Duodenal mucosa (tissue), 2 donors: ENCODE results near the gene FBXO34.

ENCODE experiments used
- H3K27ac ChIP-seq: one replicate; pipeline ENCODE4 v1.7.0; 2013; ENCODE audit warnings: low read depth, low read length
- H3K27me3 ChIP-seq, 2 donors: one replicate each; pipeline ENCODE4 v1.7.0; 2013; ENCODE audit warnings: low read length in 2 of 2, control low read depth in 1 of 2; ENCODE audit not compliant: insufficient read depth in 2 of 2, control insufficient read depth in 1 of 2
- H3K36me3 ChIP-seq, 2 donors: one replicate each; pipeline ENCODE4 v1.7.0; 2013; ENCODE audit warnings: low read length in 2 of 2, control low read depth in 1 of 2; ENCODE audit not compliant: insufficient read depth in 2 of 2, control insufficient read depth in 1 of 2
- H3K4me1 ChIP-seq, 2 donors: one replicate each; pipeline ENCODE4 v1.7.0; 2013; ENCODE audit warnings: low read length in 2 of 2, control low read depth in 1 of 2; ENCODE audit not compliant: insufficient read depth in 2 of 2, control insufficient read depth in 1 of 2
- H3K4me3 ChIP-seq, 2 donors: one replicate each; pipeline ENCODE4 v1.7.0; 2013; ENCODE audit warnings: low read length in 2 of 2, low read depth in 1 of 2
- H3K9ac ChIP-seq, 2 donors: one replicate each; pipeline ENCODE4 v1.7.0; 2013; ENCODE audit warnings: low read length in 2 of 2, low read depth in 1 of 2
- H3K9me3 ChIP-seq, 2 donors: one replicate each; pipeline ENCODE4 v1.7.0; 2013; ENCODE audit warnings: low read length in 2 of 2, control low read depth in 1 of 2; ENCODE audit not compliant: control insufficient read depth in 1 of 2

The FBXO34 gene

GRCh38 chr14:55271572-55272298 lies 514 bp downstream of the FBXO34 start:
- Histone ChIP-seq H3K9ac (peak overlapping the region; percentile 98 to 99), H3K4me1 (peaks cover 6 to 17% of the 10 kb centered on the region in 2 donors), H3K36me3 (no peaks in the 10 kb centered on the region), H3K9me3 (no peaks in the 10 kb centered on the region), H3K27me3 (no peaks in the 10 kb centered on the region), H3K27ac (peak overlapping the region; percentile 98), H3K4me3 (peak overlapping the region; percentile 92 to 99)

- Histone ChIP-seq H3K4me1 (peaks cover 6 to 17% of the 10 kb centered on the region in 2 donors), H3K9ac (peak overlapping the region; percentile 98 to 99), H3K36me3 (no peaks in the 10 kb centered on the region), H3K4me3 (peak overlapping the region; percentile 92 to 99), H3K27ac (peak overlapping the region; percentile 98), H3K9me3 (no peaks in the 10 kb centered on the region), H3K27me3 (no peaks in the 10 kb centered on the region)
These were observed 1.2 kb downstream of the FBXO34 start for GRCh38 chr14:55272387-55272786.

- H3K27me3 ChIP-seq, result no peaks in the 10 kb centered on the region
- peak overlapping the region; percentile 92 to 99 for H3K4me3 ChIP-seq
- peak overlapping the region in 1 of 2 donors; percentile 98 for H3K9ac ChIP-seq
- no peaks in the 10 kb centered on the region for H3K36me3 ChIP-seq
- H3K27ac ChIP-seq, result no peak overlapping the region
- peaks cover 11 to 22% of the 10 kb centered on the region in 2 donors for H3K4me1 ChIP-seq
- no peaks in the 10 kb centered on the region for H3K9me3 ChIP-seq
These were observed 1.7 kb downstream of the FBXO34 start for GRCh38 chr14:55272922-55273321.

GRCh38 chr14:55274146-55274545 lies 2.9 kb downstream of the FBXO34 start:
- Histone ChIP-seq H3K27ac (no peak overlapping the region), H3K27me3 (no peaks in the 10 kb centered on the region), H3K9ac (no peak overlapping the region), H3K4me3 (no peak overlapping the region), H3K36me3 (no peaks in the 10 kb centered on the region), H3K9me3 (no peaks in the 10 kb centered on the region), H3K4me1 (peaks cover 15 to 29% of the 10 kb centered on the region in 2 donors)

GRCh38 chr14:55274751-55275150 lies 3.5 kb downstream of the FBXO34 start:
- Histone ChIP-seq H3K4me3 (no peak overlapping the region), H3K36me3 (no peaks in the 10 kb centered on the region), H3K9ac (no peak overlapping the region), H3K9me3 (no peaks in the 10 kb centered on the region), H3K27me3 (no peaks in the 10 kb centered on the region), H3K4me1 (peaks cover 15 to 29% of the 10 kb centered on the region in 2 donors), H3K27ac (no peak overlapping the region)

GRCh38 chr14:55276736-55277135 lies 5.5 kb downstream of the FBXO34 start:
- Histone ChIP-seq H3K9me3 (no peaks in the 10 kb centered on the region), H3K36me3 (no peaks in the 10 kb centered on the region), H3K4me1 (peaks cover 15 to 37% of the 10 kb centered on the region in 2 donors), H3K27ac (no peak overlapping the region), H3K27me3 (no peaks in the 10 kb centered on the region), H3K4me3 (no peak overlapping the region), H3K9ac (no peak overlapping the region)

- H3K4me3 ChIP-seq, result no peak overlapping the region
- H3K4me1 ChIP-seq, result peaks cover 15 to 32% of the 10 kb centered on the region in 2 donors
- H3K36me3 ChIP-seq, result no peaks in the 10 kb centered on the region
- H3K9me3 ChIP-seq, result no peaks in the 10 kb centered on the region
- no peak overlapping the region for H3K9ac ChIP-seq
- no peaks in the 10 kb centered on the region for H3K27me3 ChIP-seq
- no peak overlapping the region for H3K27ac ChIP-seq
These were observed 6.9 kb downstream of the FBXO34 start for GRCh38 chr14:55277972-55278740.

- H3K9me3 ChIP-seq, result no peaks in the 10 kb centered on the region
- H3K36me3 ChIP-seq, result no peaks in the 10 kb centered on the region
- H3K4me3 ChIP-seq, result no peak overlapping the region
- H3K27ac ChIP-seq, result no peak overlapping the region
- H3K4me1 ChIP-seq, result peaks cover 9 to 27% of the 10 kb centered on the region in 2 donors
- H3K9ac ChIP-seq, result no peak overlapping the region
- H3K27me3 ChIP-seq, result no peaks in the 10 kb centered on the region
These were observed 8.2 kb downstream of the FBXO34 start for GRCh38 chr14:55279384-55279783.

- no peaks in the 10 kb centered on the region for H3K9me3 ChIP-seq
- no peak overlapping the region for H3K9ac ChIP-seq
- H3K36me3 ChIP-seq, result no peaks in the 10 kb centered on the region
- no peak overlapping the region for H3K27ac ChIP-seq
- no peaks in the 10 kb centered on the region for H3K27me3 ChIP-seq
- no peak overlapping the region for H3K4me3 ChIP-seq
- peaks cover 9 to 20% of the 10 kb centered on the region in 2 donors for H3K4me1 ChIP-seq
These were observed 10.2 kb downstream of the FBXO34 start for GRCh38 chr14:55281316-55281839.

GRCh38 chr14:55285048-55285652 lies 13.9 kb downstream of the FBXO34 start:
- Histone ChIP-seq H3K4me1 (peaks cover 0 to 7% of the 10 kb centered on the region in 2 donors), H3K27ac (no peak overlapping the region), H3K36me3 (no peaks in the 10 kb centered on the region), H3K9ac (no peak overlapping the region), H3K9me3 (no peaks in the 10 kb centered on the region), H3K4me3 (no peak overlapping the region), H3K27me3 (no peaks in the 10 kb centered on the region)
